Panc1 (cell line): Measurements from ENCODE around the gene MLPH. TPM values are rescaled to one million over a fixed set of nuclear protein-coding genes. Genes with fewer than 3 reads are reported as not detected.

Source experiments
- ATAC-seq: fragments of 200-7000 bp; cut with Tn5 transposase; 2 replicates; pipeline ENCODE4 v1.9.1; 2020; ENCODE audit warnings: mild to moderate bottlenecking, moderate library complexity
- BruUV-seq: library from RNA; stranded (reverse); fragments of 400-500 nt; replicated peaks from 2 replicates; lab custom pipeline; 2021; lab: Mats Ljungman, UMichigan
- CTCF ChIA-PET: fragments of 300-600 bp; sonication (Branson Sonifier 250); formaldehyde crosslinking; loops from one replicate; lab custom pipeline; 2022; ENCODE audit warnings: antibody characterized with exemption; lab: Charles Lee
- POLR2A ChIA-PET: fragments of 300-600 bp; sonication (Branson Sonifier 250); formaldehyde crosslinking; loops from one replicate; lab custom pipeline; 2022; ENCODE audit warnings: antibody characterized with exemption; lab: Charles Lee
- DNase-seq: peaks from one replicate; pipeline ENCODE4 v3.0.0-alpha.2; 2010; ENCODE audit warnings: low read depth, low spot score
- H3K27ac ChIP-seq: 2 replicates; pipeline ENCODE4 v1.5.1; 2011; ENCODE audit warnings: mild to moderate bottlenecking, low read length, inconsistent platforms
- H3K27me3 ChIP-seq: fragments of 200-500 bp; sonication (Bioruptor generic); 2 replicates; pipeline ENCODE4 v1.6.0; 2014; ENCODE audit warnings: low read length, inconsistent platforms; ENCODE audit not compliant: control insufficient read depth, insufficient read depth
- H3K36me3 ChIP-seq: fragments of 200-500 bp; sonication (Bioruptor generic); 2 replicates; pipeline ENCODE4 v1.5.1; 2014; ENCODE audit warnings: inconsistent platforms, mild to moderate bottlenecking, low read length, moderate library complexity; ENCODE audit not compliant: control insufficient read depth, insufficient read depth
- H3K4me1 ChIP-seq: 2 replicates; pipeline ENCODE4 v1.5.1; 2011; ENCODE audit warnings: inconsistent platforms, mild to moderate bottlenecking, low read length, moderate library complexity; ENCODE audit not compliant: control insufficient read depth, insufficient read depth
- H3K4me3 ChIP-seq, 2 experiments: 2 replicates each; pipeline ENCODE4 v1.5.1; 2011 to 2012; ENCODE audit warnings: low read depth in 2 of 2, low read length in 2 of 2, mild to moderate bottlenecking in 2 of 2, inconsistent platforms in 1 of 2, moderate library complexity in 1 of 2
- H3K9me3 ChIP-seq: fragments of 200-500 bp; sonication (Bioruptor generic); 2 replicates; pipeline ENCODE4 v1.5.1; 2014; ENCODE audit warnings: low read depth, mild to moderate bottlenecking, inconsistent platforms, low read length, moderate library complexity; ENCODE audit not compliant: control insufficient read depth, insufficient read depth
- CTCF ChIP-seq: fragments of 450-650 bp; IDR thresholded peaks from 2 replicates; pipeline ENCODE4 v1.5.1; 2017; ENCODE audit warnings: mild to moderate bottlenecking
- POLR2AphosphoS5 ChIP-seq: IDR thresholded peaks from 2 replicates; pipeline ENCODE4 v1.6.1; 2012; ENCODE audit warnings: mild to moderate bottlenecking, low read depth, low read length, moderate library complexity
- REST ChIP-seq, 2 experiments: IDR thresholded peaks; 2 replicates each; pipeline ENCODE4 v1.6.1; 2011 to 2012; ENCODE audit warnings: low read depth in 2 of 2, control low read depth in 1 of 2, low read length in 1 of 2, mild to moderate bottlenecking in 1 of 2, moderate library complexity in 1 of 2; ENCODE audit not compliant: insufficient read depth in 1 of 2
- SIN3A ChIP-seq: IDR thresholded peaks from 2 replicates; pipeline ENCODE4 v1.6.1; 2012; ENCODE audit warnings: low read depth, mild to moderate bottlenecking, low read length, moderate library complexity, borderline replicate concordance; ENCODE audit not compliant: insufficient read depth
- TCF7L2 ChIP-seq: IDR thresholded peaks from 2 replicates; pipeline ENCODE4 v1.6.1; 2011; ENCODE audit warnings: mild to moderate bottlenecking, low read depth, low read length, inconsistent platforms
- in situ Hi-C: cut with HindIII; loops from 2 replicates; pipeline ENCODE4 v1.10.0; 2016; ENCODE audit warnings: low sequenced_read_pairs, low pct_unique_long_range_greater_than_20kb
- intact Hi-C: fragments of 100-400 bp; cut with micrococcal nuclease; formaldehyde crosslinking; loops from one replicate; pipeline ENCODE4 v1.10.0; 2022; ENCODE audit not compliant: unreplicated experiment
- total RNA-seq: library from RNA; stranded (reverse); gene quantifications from one replicate; pipeline ENCODE4 v1.2.1, GENCODE V29; 2021; ENCODE audit not compliant: unreplicated experiment

The MLPH gene
- total RNA-seq, 1 experiment from 2014 or later, result 60.2 TPM

GRCh38 chr2:237456200-237456843 lies 30.7 kb upstream of the MLPH start:
- ChIA-PET POLR2A (no interaction called here), CTCF (no interaction called here)
- intact Hi-C loops, result no loop called here
- no peak overlapping the region for H3K27ac ChIP-seq
- ATAC-seq (no peak), DNase-seq (no peak)
- H3K4me1 ChIP-seq, result no peaks in the 10 kb centered on the region
- BruUV-seq, result no TSS peak
- in situ Hi-C loops, result no loop called here
- no peaks in the 10 kb centered on the region for H3K27me3 ChIP-seq
- no peaks in the 10 kb centered on the region for H3K36me3 ChIP-seq
- TF ChIP-seq SIN3A (no peak), REST (IDR thresholded peaks at IDR 0.05; ENCODE audit: insufficient read depth in 1 of 2, low read depth in 2 of 2, low read length in 1 of 2) (no peak), POLR2AphosphoS5 (no peak), CTCF (no peak), TCF7L2 (no peak)
- no peak overlapping the region for H3K4me3 ChIP-seq
- no peaks in the 10 kb centered on the region for H3K9me3 ChIP-seq

GRCh38 chr2:237457388-237457941 lies 29.6 kb upstream of the MLPH start:
- H3K9me3 ChIP-seq, result no peaks in the 10 kb centered on the region
- no TSS peak for BruUV-seq
- in situ Hi-C loops (no loop called here), intact Hi-C loops (no loop called here)
- no peaks in the 10 kb centered on the region for H3K36me3 ChIP-seq
- TF ChIP-seq POLR2AphosphoS5 (no peak), TCF7L2 (no peak), CTCF (no peak)
- no peaks in the 10 kb centered on the region for H3K4me1 ChIP-seq
- POLR2A ChIA-PET, result no interaction called here
- ATAC-seq, result no peak
- no peaks in the 10 kb centered on the region for H3K27me3 ChIP-seq
- DNase-seq, result no peak
- CTCF ChIA-PET, result no interaction called here
- H3K27ac ChIP-seq, result no peak overlapping the region
- H3K4me3 ChIP-seq, result no peak overlapping the region
